Mesenchymal stem cell (in vitro differentiated cells and primary cell): ENCODE data around the gene EFR3B.

Experiments used
- DNase-seq: peaks from one replicate; pipeline ENCODE4 v3.0.0-alpha.2; 2013
- H2AFZ ChIP-seq: one replicate; pipeline ENCODE4 v1.6.1; 2013; ENCODE audit warnings: low read depth, mild to moderate bottlenecking, control low read depth, inconsistent platforms, low read length, moderate library complexity
- H2AK5ac ChIP-seq: 2 replicates; pipeline ENCODE4 v1.6.1; 2013; ENCODE audit warnings: low read length, moderate library complexity, mild to moderate bottlenecking, inconsistent platforms; ENCODE audit not compliant: severe bottlenecking
- H2BK120ac ChIP-seq: one replicate; pipeline ENCODE4 v1.6.1; 2013; ENCODE audit warnings: low read depth, mild to moderate bottlenecking, inconsistent platforms, low read length, moderate library complexity
- H2BK12ac ChIP-seq, 2 experiments: one replicate each; pipeline ENCODE4 v1.6.1; 2013; ENCODE audit warnings: inconsistent platforms in 2 of 2, low read length in 2 of 2, mild to moderate bottlenecking in 2 of 2, moderate library complexity in 2 of 2, control low read depth in 1 of 2
- H2BK15ac ChIP-seq: one replicate; pipeline ENCODE4 v1.6.1; 2013; ENCODE audit warnings: mild to moderate bottlenecking, low read depth, inconsistent platforms; ENCODE audit not compliant: poor library complexity, severe bottlenecking
- H2BK5ac ChIP-seq: 2 replicates; pipeline ENCODE4 v1.6.1; 2013; ENCODE audit warnings: low read depth, mild to moderate bottlenecking, low read length, control low read depth, inconsistent platforms; ENCODE audit not compliant: poor library complexity, severe bottlenecking
- H3K14ac ChIP-seq, 2 experiments: one replicate each; pipeline ENCODE4 v1.6.1; 2013; ENCODE audit warnings: inconsistent platforms in 2 of 2, low read length in 2 of 2, control low read depth in 1 of 2, mild to moderate bottlenecking in 1 of 2, moderate library complexity in 1 of 2
- H3K18ac ChIP-seq, 2 experiments: one replicate each; pipeline ENCODE4 v1.6.1; 2013; ENCODE audit warnings: inconsistent platforms in 2 of 2, low read length in 2 of 2, control low read depth in 1 of 2, low read depth in 1 of 2, mild to moderate bottlenecking in 1 of 2
- H3K23ac ChIP-seq, 2 experiments: one replicate each; pipeline ENCODE4 v1.6.1; 2013; ENCODE audit warnings: inconsistent platforms in 2 of 2, low read length in 2 of 2, mild to moderate bottlenecking in 2 of 2, moderate library complexity in 2 of 2, control low read depth in 1 of 2
- H3K27ac ChIP-seq: 2 replicates; pipeline ENCODE4 v1.5.1; 2013; ENCODE audit warnings: mild to moderate bottlenecking, moderate library complexity, low read length, control low read depth, inconsistent platforms; ENCODE audit not compliant: poor library complexity, severe bottlenecking
- H3K27me3 ChIP-seq, 2 experiments: 2 replicates each; pipeline versions ENCODE4 v1.6.1 to v1.7.0; 2013; ENCODE audit warnings: low read length in 2 of 2, mild to moderate bottlenecking in 2 of 2, moderate library complexity in 2 of 2, control low read depth in 1 of 2, inconsistent platforms in 1 of 2; ENCODE audit not compliant: control insufficient read depth in 1 of 2, insufficient read depth in 1 of 2
- H3K36me3 ChIP-seq, 2 experiments: 2 replicates each; pipeline versions ENCODE4 v1.6.1 to v1.7.0; 2013; ENCODE audit warnings: low read length in 2 of 2, control low read depth in 1 of 2, inconsistent platforms in 1 of 2, low read depth in 1 of 2, mild to moderate bottlenecking in 1 of 2; ENCODE audit not compliant: insufficient read depth in 2 of 2, control insufficient read depth in 1 of 2
- H3K4ac ChIP-seq, 2 experiments: one replicate each; pipeline ENCODE4 v1.6.1; 2013; ENCODE audit warnings: inconsistent platforms in 2 of 2, low read length in 2 of 2, mild to moderate bottlenecking in 2 of 2, moderate library complexity in 2 of 2, control low read depth in 1 of 2, low read depth in 1 of 2
- H3K4me1 ChIP-seq: 2 replicates; pipeline ENCODE4 v1.6.1; 2013; ENCODE audit warnings: low read depth, low read length, control low read depth; ENCODE audit not compliant: control insufficient read depth, insufficient read depth
- H3K4me2 ChIP-seq: 2 replicates; pipeline ENCODE4 v1.6.1; 2013; ENCODE audit warnings: low read length, mild to moderate bottlenecking, inconsistent platforms; ENCODE audit not compliant: poor library complexity, severe bottlenecking
- H3K4me3 ChIP-seq, 2 experiments: 2 replicates each; pipeline versions ENCODE4 v1.5.1 to v1.7.0; 2013; ENCODE audit warnings: low read length in 2 of 2, mild to moderate bottlenecking in 2 of 2, control low read depth in 1 of 2, low read depth in 1 of 2; ENCODE audit not compliant: insufficient read depth in 1 of 2
- H3K79me1 ChIP-seq: replicated peaks from 2 replicates; pipeline ENCODE4 v1.6.1; 2013; ENCODE audit warnings: mild to moderate bottlenecking, control low read depth, low read length, inconsistent platforms; ENCODE audit not compliant: poor library complexity, severe bottlenecking
- H3K9ac ChIP-seq: 2 replicates; pipeline ENCODE4 v1.7.0; 2013; ENCODE audit warnings: mild to moderate bottlenecking, low read length, moderate library complexity
- H3K9me3 ChIP-seq: 2 replicates; pipeline ENCODE4 v1.7.0; 2013; ENCODE audit warnings: mild to moderate bottlenecking, low read length; ENCODE audit not compliant: control insufficient read depth
- H4K8ac ChIP-seq: one replicate; pipeline ENCODE4 v1.6.1; 2013; ENCODE audit warnings: inconsistent platforms, mild to moderate bottlenecking, low read length, moderate library complexity
- H4K91ac ChIP-seq: one replicate; pipeline ENCODE4 v1.6.1; 2013; ENCODE audit warnings: mild to moderate bottlenecking, low read length, inconsistent platforms
- WGBS: methylation state at CpG from one replicate; pipeline ENCODE4 v1.1.7; 2013; ENCODE audit warnings: mixed read lengths; 5-methylcytosine and 5-hydroxymethylcytosine counted together

Gene EFR3B

GRCh38 chr2:25034081-25034480 lies 7.8 kb upstream of the EFR3B start:
- Histone ChIP-seq H3K4ac (no peak overlapping the region), H4K91ac (no peak overlapping the region), H4K8ac (no peak overlapping the region), H2BK5ac (no peak overlapping the region), H3K4me3 (no peak overlapping the region), H2BK120ac (no peak overlapping the region), H3K27me3 (peaks cover 23 to 53% of the 10 kb centered on the region in 2 experiments), H3K27ac (no peak overlapping the region), H3K4me1 (no peaks in the 10 kb centered on the region), H3K9me3 (peaks cover 5% of the 10 kb centered on the region), H3K79me1 (no peaks in the 10 kb centered on the region), H2BK15ac (no peak overlapping the region), H3K4me2 (no peak overlapping the region), H3K18ac (no peak overlapping the region), H3K23ac (no peak overlapping the region), H3K14ac (no peak overlapping the region), H2AFZ (no peak overlapping the region), H3K9ac (no peak overlapping the region), H2BK12ac (no peak overlapping the region), H2AK5ac (no peak overlapping the region), H3K36me3 (no peaks in the 10 kb centered on the region)
- DNase-seq: no peak
- WGBS: 86% methylated on average over 5 of the region's 5 CpGs

GRCh38 chr2:25035537-25036220 lies 6.2 kb upstream of the EFR3B start:
- no peak overlapping the region for H4K8ac ChIP-seq
- H4K91ac ChIP-seq: no peak overlapping the region
- H2BK12ac ChIP-seq: no peak overlapping the region
- no peak overlapping the region for H3K18ac ChIP-seq
- H3K79me1 ChIP-seq: no peaks in the 10 kb centered on the region
- H3K9ac ChIP-seq: no peak overlapping the region
- no peaks in the 10 kb centered on the region for H3K4me1 ChIP-seq
- H2BK120ac ChIP-seq: no peak overlapping the region
- 74% methylated on average over 12 of the region's 12 CpGs for WGBS
- peaks cover 28 to 58% of the 10 kb centered on the region in 2 experiments for H3K27me3 ChIP-seq
- peaks cover 5% of the 10 kb centered on the region for H3K9me3 ChIP-seq
- H2AFZ ChIP-seq: no peak overlapping the region
- H2BK5ac ChIP-seq: no peak overlapping the region
- H3K4me3 ChIP-seq: no peak overlapping the region
- no peak overlapping the region for H3K27ac ChIP-seq
- no peak overlapping the region for H2BK15ac ChIP-seq
- no peaks in the 10 kb centered on the region for H3K36me3 ChIP-seq
- DNase-seq: no peak
- H3K4ac ChIP-seq: no peak overlapping the region
- H2AK5ac ChIP-seq: no peak overlapping the region
- H3K4me2 ChIP-seq: no peak overlapping the region
- no peak overlapping the region for H3K14ac ChIP-seq
- no peak overlapping the region for H3K23ac ChIP-seq

GRCh38 chr2:25036221-25036559 lies 5.7 kb upstream of the EFR3B start:
- no peak for DNase-seq
- Histone ChIP-seq H2AK5ac (no peak overlapping the region), H3K4me1 (peaks cover 1% of the 10 kb centered on the region), H3K18ac (no peak overlapping the region), H3K14ac (no peak overlapping the region), H4K8ac (no peak overlapping the region), H2AFZ (no peak overlapping the region), H3K23ac (no peak overlapping the region), H2BK5ac (no peak overlapping the region), H3K4ac (no peak overlapping the region), H2BK120ac (no peak overlapping the region), H3K4me2 (no peak overlapping the region), H3K36me3 (no peaks in the 10 kb centered on the region), H3K9me3 (peaks cover 5% of the 10 kb centered on the region), H2BK15ac (no peak overlapping the region), H3K79me1 (no peaks in the 10 kb centered on the region), H4K91ac (no peak overlapping the region), H2BK12ac (no peak overlapping the region), H3K27ac (no peak overlapping the region), H3K9ac (no peak overlapping the region), H3K27me3 (peaks cover 28 to 58% of the 10 kb centered on the region in 2 experiments), H3K4me3 (no peak overlapping the region)
- WGBS: 69% methylated on average over 6 of the region's 6 CpGs

DNA sequence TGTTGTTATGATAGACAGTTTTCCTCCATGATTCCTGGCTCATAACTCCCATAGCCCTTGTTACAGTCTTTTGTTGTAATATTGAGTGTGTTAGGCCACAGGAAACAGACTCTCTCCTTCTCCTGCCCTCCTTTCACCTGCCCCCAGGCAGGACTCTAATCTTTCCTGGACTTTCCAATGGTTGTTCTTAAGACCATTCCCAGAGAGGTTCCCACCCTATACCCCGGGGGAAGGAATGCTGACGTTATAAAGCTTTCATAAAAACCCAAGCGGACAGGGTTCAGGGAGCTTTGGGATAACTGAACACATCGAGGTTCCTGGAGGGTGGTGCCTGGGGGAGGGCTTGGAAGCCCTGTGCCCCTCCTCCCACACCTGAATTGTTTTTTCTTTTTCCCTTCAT lies 2.8 kb upstream of the EFR3B start:
- peaks cover 23 to 39% of the 10 kb centered on the region in 2 experiments for H3K27me3 ChIP-seq
- no peak overlapping the region for H3K4me2 ChIP-seq
- 94% methylated on average over 3 of the region's 4 CpGs for WGBS

More for the DNA sequence above, 2.8 kb upstream of the EFR3B start:
- no peak overlapping the region for H4K8ac ChIP-seq
- no peak overlapping the region for H3K18ac ChIP-seq
- H3K4ac ChIP-seq: no peak overlapping the region
- DNase-seq: no peak
- peaks cover 3% of the 10 kb centered on the region for H3K9me3 ChIP-seq
- no peaks in the 10 kb centered on the region for H3K79me1 ChIP-seq
- H2BK5ac ChIP-seq: no peak overlapping the region
- H2AFZ ChIP-seq: no peak overlapping the region
- no peaks in the 10 kb centered on the region for H3K36me3 ChIP-seq
- H3K23ac ChIP-seq: no peak overlapping the region
- peaks cover 20% of the 10 kb centered on the region for H3K4me1 ChIP-seq
- H2BK12ac ChIP-seq: no peak overlapping the region
- H2BK120ac ChIP-seq: no peak overlapping the region
- H3K9ac ChIP-seq: no peak overlapping the region
- H2BK15ac ChIP-seq: no peak overlapping the region
- no peak overlapping the region for H4K91ac ChIP-seq
- H3K27ac ChIP-seq: no peak overlapping the region
- H3K14ac ChIP-seq: no peak overlapping the region
- no peak overlapping the region for H3K4me3 ChIP-seq
- no peak overlapping the region for H2AK5ac ChIP-seq
